CMK (cell line): ENCODE data around the gene FLVCR1.

ENCODE experiments used
- DNase-seq: peaks from one replicate; pipeline ENCODE4 v3.0.0-alpha.2; 2010; ENCODE audit warnings: low read depth

FLVCR1 gene

DNA sequence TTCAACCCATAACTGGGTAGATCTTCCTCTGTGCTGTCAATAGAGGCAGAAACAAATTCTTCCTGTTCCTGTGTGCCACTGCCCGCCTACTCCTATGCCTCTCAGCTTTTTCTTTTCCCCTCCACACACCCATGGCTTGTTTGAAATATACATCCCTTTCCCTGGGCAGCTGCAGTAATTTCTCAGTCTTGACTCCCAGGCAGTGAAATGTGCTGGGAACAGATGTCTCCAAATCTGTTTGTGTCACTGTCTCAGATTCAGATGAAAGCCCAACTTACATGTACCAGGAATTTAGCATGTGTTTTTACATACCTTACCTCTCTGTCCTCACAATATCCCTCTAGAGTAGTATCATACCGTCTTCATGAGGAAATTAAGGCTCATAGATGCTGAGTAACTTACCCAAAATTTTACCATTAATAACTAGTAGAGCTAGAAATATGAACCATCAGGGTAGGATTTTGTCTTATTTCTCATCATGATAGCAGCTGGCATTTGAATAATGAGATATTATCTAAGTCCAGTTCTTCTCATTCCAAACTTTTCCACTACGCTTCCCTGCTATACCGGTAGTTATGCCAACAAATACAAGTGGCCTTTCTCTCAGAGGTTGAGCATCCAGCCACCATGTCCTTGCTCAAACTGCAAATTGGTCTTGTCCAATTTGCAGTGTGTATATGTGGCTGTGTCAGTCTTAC is 87.5 kb downstream of the FLVCR1 start:
- DNase-seq = no peak

- no peak for DNase-seq
Measured at GRCh38 chr1:212946872-212947271, 88.8 kb downstream of the FLVCR1 start.
